Gastrocnemius medialis (tissue), 4 donors: ENCODE results near the gene OR10D3.
"Not testable (repeated sequence)": the region's sequence is repeated elsewhere in the genome, so short reads cannot be mapped to it uniquely, and the experiment has no call there.

Experiments used
- CTCF ChIP-seq, 5 experiments: fragments of 450-650 bp in 3 of 5; fragments of 200-600 bp in 2 of 5; sonication (generic) in 2 of 5; IDR thresholded peaks in 4 of 5; conservative IDR thresholded peaks in 1 of 5; 1 replicate in 4 of 5; 2 replicates in 1 of 5; pipeline ENCODE4 v1.5.1; 2016 to 2019; ENCODE audit warnings: antibody characterized with exemption in 5 of 5, mild to moderate bottlenecking in 3 of 5, moderate library complexity in 3 of 5
- POLR2A ChIP-seq, 2 donors: fragments of 450-650 bp; IDR thresholded peaks; one replicate each; pipeline ENCODE4 v1.6.1; 2017; ENCODE audit warnings: antibody characterized with exemption in 2 of 2, mild to moderate bottlenecking in 2 of 2, moderate library complexity in 2 of 2

GRCh38 chr11:124170315-124170714, 12.8 kb upstream of the OR10D3 start:
- not testable (repeated sequence) for TF ChIP-seq CTCF (IDR thresholded peaks at IDR 0.05 in 4 of 5, conservative IDR thresholded peaks at IDR 0.05 in 1 of 5); POLR2A (IDR thresholded peaks at IDR 0.05)
